ENCODE results near the gene MRPL49.

GRCh38 chr11:65156256-65156655 lies 34.1 kb downstream of the MRPL49 start:
- TF ChIP-seq, protein P1, sequence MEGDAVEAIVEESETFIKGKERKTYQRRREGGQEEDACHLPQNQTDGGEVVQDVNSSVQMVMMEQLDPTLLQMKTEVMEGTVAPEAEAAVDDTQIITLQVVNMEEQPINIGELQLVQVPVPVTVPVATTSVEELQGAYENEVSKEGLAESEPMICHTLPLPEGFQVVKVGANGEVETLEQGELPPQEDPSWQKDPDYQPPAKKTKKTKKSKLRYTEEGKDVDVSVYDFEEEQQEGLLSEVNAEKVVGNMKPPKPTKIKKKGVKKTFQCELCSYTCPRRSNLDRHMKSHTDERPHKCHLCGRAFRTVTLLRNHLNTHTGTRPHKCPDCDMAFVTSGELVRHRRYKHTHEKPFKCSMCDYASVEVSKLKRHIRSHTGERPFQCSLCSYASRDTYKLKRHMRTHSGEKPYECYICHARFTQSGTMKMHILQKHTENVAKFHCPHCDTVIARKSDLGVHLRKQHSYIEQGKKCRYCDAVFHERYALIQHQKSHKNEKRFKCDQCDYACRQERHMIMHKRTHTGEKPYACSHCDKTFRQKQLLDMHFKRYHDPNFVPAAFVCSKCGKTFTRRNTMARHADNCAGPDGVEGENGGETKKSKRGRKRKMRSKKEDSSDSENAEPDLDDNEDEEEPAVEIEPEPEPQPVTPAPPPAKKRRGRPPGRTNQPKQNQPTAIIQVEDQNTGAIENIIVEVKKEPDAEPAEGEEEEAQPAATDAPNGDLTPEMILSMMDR (IDR thresholded peaks at IDR 0.05; ENCODE audit: low read depth, low read length): no peak
- TF ChIP-seq EZH2phosphoT487 (IDR thresholded peaks at IDR 0.05; ENCODE audit: low read depth): no peak

Measured in OCI-LY3 (cell line).